HS-27A (cell line): ENCODE data around the gene NOS3.
"Not testable (repeated sequence)": the region's sequence is repeated elsewhere in the genome, so short reads cannot be mapped to it uniquely, and the experiment has no call there.

Experiments
- DNase-seq: peaks from one replicate; pipeline ENCODE4 v3.0.0-alpha.2; 2012; ENCODE audit warnings: low read depth, missing footprints

Gene NOS3

GRCh38 chr7:151000897-151001495 lies 10.2 kb downstream of the NOS3 start:
- no peak for DNase-seq

GRCh38 chr7:151001546-151001945 lies 10.7 kb downstream of the NOS3 start:
- no peak for DNase-seq

- DNase-seq, result no peak
Observed at GRCh38 chr7:151003572-151003971, 12.8 kb downstream of the NOS3 start.

- no peak for DNase-seq
Observed at GRCh38 chr7:151005566-151005965, 14.7 kb downstream of the NOS3 start.

GRCh38 chr7:151006590-151007300 lies 15.9 kb downstream of the NOS3 start:
- DNase-seq, result no peak

- no peak for DNase-seq
Observed at GRCh38 chr7:151007469-151007898, 16.7 kb downstream of the NOS3 start.

- DNase-seq, result no peak
Observed at GRCh38 chr7:151008143-151008510, 17.3 kb downstream of the NOS3 start.

GRCh38 chr7:151008511-151009323 lies 17.9 kb downstream of the NOS3 start:
- DNase-seq, result no peak

GRCh38 chr7:151009327-151010036 lies 18.7 kb downstream of the NOS3 start:
- DNase-seq, result no peak

- no peak for DNase-seq
Observed at GRCh38 chr7:151010037-151010306, 19.2 kb downstream of the NOS3 start.

- no peak for DNase-seq
Observed at GRCh38 chr7:151010307-151011096, 19.7 kb downstream of the NOS3 start.

GRCh38 chr7:151011097-151011409 lies 20.2 kb downstream of the NOS3 start:
- DNase-seq, result no peak

GRCh38 chr7:151011616-151012015 lies 20.8 kb downstream of the NOS3 start:
- not testable (repeated sequence) for DNase-seq

- no peak for DNase-seq
Observed at GRCh38 chr7:151012031-151012692, 21.3 kb downstream of the NOS3 start.

GRCh38 chr7:151012911-151013347 lies 22.1 kb downstream of the NOS3 start:
- no peak for DNase-seq

GRCh38 chr7:151013356-151013732 lies 22.5 kb downstream of the NOS3 start:
- no peak for DNase-seq

- DNase-seq, result no peak
Observed at GRCh38 chr7:151013733-151014497, 23.1 kb downstream of the NOS3 start.

- DNase-seq, result no peak
Observed at GRCh38 chr7:151014950-151015349, 24.1 kb downstream of the NOS3 start.

GRCh38 chr7:151015967-151016366 lies 25.1 kb downstream of the NOS3 start:
- DNase-seq, result no peak

- no peak for DNase-seq
Observed at GRCh38 chr7:151016505-151016904, 25.7 kb downstream of the NOS3 start.

- no peak for DNase-seq
Observed at GRCh38 chr7:151016942-151017341, 26.1 kb downstream of the NOS3 start.
